GM04503 (cell line): ENCODE data around the gene SLC25A23.
"Not testable (repeated sequence)": the region's sequence is repeated elsewhere in the genome, so short reads cannot be mapped to it uniquely, and the experiment has no call there.

Experiments used
- DNase-seq: peaks from one replicate; pipeline ENCODE4 v3.0.0-alpha.2; 2012; ENCODE audit warnings: low read depth

Gene SLC25A23

DNA sequence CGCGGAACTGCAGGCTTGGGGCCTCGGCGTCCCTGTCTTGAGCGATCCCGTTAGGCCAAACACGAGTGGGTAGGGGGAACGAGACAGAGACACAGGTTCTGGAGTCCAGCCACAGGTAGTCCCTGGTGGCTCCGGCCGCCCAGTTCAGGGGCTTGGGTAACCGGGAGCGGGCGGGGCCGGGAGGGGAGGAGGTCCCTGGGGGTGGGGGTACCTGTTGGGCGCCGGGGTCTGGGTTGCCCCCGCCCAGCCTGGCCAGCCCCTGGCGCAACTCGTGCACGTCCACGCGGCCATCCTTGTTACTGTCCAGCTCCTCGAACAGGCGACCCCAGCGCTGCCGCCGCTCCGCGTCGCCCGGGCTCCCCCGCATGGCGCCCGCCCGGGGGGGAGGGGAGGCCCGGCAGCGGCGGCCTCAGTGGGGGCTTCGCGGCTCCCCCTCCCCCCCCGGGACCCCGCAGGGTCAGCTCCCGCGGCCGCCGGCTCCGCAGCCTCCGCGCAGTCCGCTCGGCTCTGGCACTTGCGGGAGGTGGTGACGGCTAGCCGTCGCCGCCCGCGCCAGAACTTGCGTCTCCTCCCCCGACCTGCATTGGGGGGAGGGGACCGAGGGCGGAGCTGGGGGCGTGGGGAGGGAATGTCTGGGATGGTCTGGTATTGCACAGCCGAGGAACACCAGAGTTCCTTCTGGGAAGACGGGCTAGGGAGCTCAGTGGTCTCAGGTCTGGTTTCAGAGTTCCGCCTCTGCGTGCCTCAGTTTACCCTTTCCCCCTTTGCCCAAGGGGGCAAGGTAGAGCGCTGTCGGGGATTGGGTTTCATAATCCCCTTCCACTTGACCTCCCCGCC is at the start of gene SLC25A23:
TSS of gene SLC25A23 (minus strand) at position 531 of the 837 bp plus-strand sequence. CDS start at position 367, 164 bp downstream.
- peak; percentile 4 for DNase-seq

- DNase-seq = not testable (repeated sequence)
Measured at GRCh38 chr19:6508028-6508771, 48.6 kb upstream of the SLC25A23 start.

DNA sequence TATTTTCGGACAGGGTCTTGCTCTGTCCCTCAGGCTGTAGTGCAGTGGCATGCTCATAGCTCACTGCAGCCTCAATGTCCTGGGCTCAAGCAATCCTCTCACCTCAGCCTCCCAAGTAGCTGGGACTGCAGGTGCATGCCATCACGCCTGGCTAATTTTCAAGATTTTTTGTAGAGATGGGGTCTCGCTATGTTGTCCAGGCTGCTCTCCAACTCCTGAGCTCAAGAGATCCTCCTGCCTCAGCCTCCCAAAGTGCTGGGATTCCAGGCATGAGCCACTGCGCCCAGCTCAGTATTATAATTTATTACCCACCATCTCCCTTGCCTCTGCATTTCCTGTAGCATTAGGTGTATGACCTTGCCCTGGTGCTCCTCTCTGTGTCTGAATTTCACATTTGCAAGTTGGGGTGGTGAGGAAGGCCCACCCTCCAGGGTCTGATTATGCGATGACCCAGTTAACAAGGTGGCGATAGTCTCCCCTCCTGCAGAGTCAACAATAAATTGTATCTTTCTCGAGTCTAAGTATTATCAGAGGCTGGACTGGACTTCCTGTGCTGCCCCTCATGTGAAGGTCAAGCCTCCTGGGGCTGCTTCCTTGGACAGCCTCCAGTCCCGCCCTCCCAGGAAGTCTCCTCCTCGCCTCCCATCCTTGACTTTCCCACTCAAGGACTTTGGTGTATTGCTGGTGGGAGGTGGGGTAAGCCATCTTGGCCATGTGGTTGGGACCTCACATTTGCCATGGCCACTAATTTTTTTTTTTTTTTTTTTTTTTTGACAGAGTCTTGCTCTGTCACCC is 44.0 kb upstream of the SLC25A23 start:
- no peak for DNase-seq

DNA sequence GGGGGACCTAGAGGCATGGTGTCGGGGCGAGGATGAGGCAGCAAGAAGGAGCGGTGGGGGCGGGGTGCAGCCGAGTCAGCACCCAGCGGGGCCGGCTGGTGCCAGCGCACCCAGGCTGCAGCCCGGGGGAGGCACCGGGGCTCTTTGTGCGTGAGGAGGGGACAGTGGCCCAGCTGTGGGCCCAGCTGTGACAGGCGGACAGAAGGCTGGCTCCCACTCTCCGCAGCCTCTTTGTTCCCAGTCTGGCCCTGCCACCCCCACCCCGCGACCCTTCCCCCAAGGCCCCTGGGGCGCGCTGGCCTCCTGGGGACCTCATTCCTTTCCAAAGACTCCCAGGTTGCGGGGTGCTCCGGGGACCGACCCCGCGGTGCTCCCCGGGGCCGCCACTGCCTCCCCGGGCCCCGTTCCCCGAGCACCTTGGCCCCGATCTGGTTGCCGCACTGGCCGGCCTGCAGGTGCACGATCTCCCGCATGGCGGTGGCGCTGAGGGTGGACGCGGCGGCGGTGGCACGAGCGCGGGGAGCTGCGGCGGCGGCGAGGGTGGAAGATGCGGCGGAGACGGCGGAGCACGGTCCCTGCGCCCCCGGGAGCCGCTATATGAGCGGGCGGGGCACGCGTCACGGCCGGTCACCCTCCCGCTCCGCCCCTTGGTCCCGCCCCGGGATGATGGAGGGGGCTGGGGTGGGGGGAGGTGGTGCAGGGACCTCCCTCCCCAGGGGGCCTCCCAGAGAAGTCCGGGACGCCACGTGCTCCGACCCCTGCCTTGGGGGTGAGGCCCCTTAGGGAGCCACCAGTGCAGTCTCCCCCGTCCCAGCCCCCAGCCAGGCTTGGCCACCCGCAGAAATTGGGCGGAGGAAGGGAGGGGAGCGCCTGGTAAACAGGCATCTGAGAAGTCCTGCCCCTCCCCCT is 42.4 kb upstream of the SLC25A23 start, which contains the start of gene TUBB4A:
TSS of gene TUBB4A (minus strand) at position 570 of the 909 bp plus-strand sequence. CDS start at position 473, 97 bp downstream.
- no peak for DNase-seq

- no peak for DNase-seq
Measured at GRCh38 chr19:6500837-6501739, 41.5 kb upstream of the SLC25A23 start.

DNA sequence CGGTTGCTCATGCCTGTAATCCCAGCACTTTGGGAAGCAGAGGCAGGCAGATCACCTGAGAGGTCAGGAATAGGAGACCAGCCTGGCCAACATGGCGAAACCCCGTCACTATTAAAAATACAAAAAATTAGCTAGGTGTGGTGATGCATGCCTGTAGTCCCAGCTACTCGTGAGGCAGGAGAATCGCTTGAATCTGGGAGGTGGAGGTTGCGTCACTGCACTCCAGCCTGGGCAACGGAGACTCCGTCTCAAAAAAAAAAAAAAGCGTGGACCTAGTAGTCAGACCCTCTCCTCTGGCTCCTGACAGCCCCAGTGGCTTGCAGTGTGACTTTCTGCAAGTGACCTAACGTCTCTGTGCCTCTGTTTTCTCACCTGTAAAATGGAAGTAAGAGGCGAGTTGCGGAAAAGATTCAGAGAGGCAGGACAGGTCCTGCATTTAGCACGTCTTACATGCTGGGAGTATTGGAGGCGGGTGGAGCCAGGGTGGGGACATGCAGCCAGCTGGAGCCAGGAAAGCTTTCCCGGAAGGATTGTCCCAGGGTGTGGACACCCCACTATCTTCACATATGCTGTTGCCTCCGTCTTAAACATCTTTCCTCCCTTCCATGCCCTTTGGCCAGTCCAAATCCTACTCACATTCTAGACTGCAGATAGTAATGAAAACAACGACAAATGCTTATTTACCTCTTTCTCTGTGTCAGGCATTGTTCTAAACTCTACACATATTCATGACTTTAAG is 39.6 kb upstream of the SLC25A23 start:
- no peak for DNase-seq

- no peak for DNase-seq
Measured at GRCh38 chr19:6498294-6499036, 38.9 kb upstream of the SLC25A23 start.

DNA sequence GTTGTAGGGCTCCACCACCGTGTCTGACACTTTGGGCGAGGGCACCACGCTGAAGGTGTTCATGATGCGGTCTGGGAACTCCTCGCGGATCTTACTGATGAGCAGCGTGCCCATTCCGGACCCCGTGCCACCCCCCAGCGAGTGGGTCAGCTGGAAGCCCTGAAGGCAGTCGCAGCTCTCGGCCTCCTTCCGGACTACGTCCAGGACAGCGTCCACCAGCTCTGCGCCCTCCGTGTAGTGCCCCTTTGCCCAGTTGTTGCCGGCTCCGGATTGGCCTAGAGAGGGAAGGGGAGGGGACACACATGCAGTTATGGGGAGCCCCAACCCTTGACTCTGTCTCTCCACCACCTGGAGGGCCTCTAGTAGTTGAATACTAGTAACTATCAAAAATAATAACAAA is 36.4 kb upstream of the SLC25A23 start:
- DNase-seq = no peak

GRCh38 chr19:6494438-6495036 is 34.9 kb upstream of the SLC25A23 start:
- no peak for DNase-seq

GRCh38 chr19:6491802-6492592 is 32.4 kb upstream of the SLC25A23 start:
- no peak for DNase-seq

- no peak for DNase-seq
Measured at GRCh38 chr19:6490134-6490533, 30.5 kb upstream of the SLC25A23 start.

DNA sequence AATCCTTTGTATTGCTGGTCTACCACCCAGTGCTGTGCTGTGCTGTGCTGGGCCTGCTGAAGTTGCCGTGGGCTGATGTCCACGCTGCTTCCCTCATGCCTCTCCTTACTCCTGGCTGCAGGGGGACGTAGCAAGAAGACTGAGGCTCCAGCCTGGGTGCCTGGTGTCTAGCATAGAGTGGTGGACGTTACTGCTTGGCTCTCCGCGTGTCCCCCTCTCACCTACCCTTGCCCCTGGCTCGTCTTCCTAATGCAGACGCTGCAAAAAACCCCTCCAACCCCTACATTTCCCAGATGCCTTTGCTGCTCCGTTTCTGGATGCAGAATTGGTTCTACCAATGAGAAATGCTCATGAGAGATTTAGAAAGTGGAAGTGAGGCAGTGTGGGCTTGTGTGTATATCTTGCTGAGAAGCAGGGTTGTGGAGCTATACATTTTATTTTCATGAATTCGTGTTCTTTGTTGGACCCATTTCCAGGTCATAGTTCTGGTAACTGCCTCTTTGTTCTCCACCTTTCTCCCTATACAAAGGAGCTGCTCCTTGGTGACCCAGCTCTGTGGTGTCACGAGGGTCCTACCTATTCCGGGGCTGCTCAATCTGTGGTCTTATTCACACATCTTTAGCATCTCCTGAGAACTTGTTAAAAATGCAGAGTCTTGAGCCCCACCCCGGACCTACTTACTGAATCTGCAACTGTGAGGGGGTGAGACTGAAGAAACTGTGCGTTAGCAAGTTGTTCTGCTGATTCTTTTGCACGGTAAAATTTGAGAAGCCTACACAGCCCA is 29.9 kb upstream of the SLC25A23 start:
- no peak for DNase-seq

- no peak for DNase-seq
Measured at GRCh38 chr19:6484831-6485230, 25.2 kb upstream of the SLC25A23 start.

- no peak for DNase-seq
Measured at GRCh38 chr19:6484230-6484629, 24.6 kb upstream of the SLC25A23 start.

- DNase-seq = no peak
Measured at GRCh38 chr19:6483235-6483634, 23.6 kb upstream of the SLC25A23 start.

DNA sequence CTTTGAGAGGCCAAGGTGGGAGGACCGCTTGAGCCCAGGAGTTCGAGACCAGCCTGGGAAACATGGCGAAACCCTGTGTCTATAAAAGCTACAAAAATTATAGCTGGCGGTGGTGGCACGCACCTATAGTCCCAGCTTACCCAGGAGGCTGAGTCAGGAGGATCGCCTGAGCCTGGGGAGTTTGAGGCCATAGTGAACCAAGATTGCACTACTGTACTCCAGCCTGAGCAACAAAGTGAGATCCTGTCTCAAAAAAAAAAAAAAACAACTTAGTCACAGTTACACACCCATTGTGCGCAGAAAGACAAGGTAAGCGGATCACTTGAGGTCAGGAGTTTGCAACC is 22.7 kb upstream of the SLC25A23 start:
- DNase-seq = no peak
